ENCODE measurements around the gene TCAIM. TPM values are rescaled to one million over a fixed set of nuclear protein-coding genes. Genes with fewer than 3 reads are reported as not detected.

The TCAIM gene
- total RNA-seq, 1 experiment from 2014 or later: 18.4 TPM

DNA sequence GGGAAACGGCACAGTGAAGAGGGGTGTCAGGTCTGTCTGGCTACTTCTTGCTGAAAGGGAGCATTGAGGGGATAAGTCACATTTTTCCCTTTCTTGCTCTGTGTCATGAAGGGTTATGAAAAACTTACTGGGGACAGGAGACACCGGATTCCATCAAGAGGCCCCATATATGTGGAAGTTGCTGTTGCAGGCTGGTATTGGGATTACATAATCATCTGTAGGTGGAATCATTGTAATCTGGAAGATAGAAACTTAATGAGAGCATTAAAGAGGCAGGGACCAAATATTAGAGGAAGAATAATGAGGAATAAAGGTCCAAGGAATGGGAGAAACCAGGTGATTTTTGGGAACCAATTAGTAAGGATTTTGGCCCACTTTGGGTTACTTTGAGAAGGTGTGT lies 4.2 kb upstream of the TCAIM start (continued):
- TF ChIP-seq CBX3 (IDR thresholded peaks at IDR 0.05; ENCODE audit: low read depth) (no peak), EGR1 (IDR thresholded peaks at IDR 0.05; ENCODE audit: low read depth) (no peak)

- Histone ChIP-seq H4K20me1 (ENCODE audit: insufficient read depth) (no peaks in the 10 kb centered on the region), H3K9me2 (ENCODE audit: insufficient read depth) (no peaks in the 10 kb centered on the region), H3K4me2 (ENCODE audit: low read length) (peak overlapping the region; percentile 86), H3K9ac (ENCODE audit: low read length) (peak overlapping the region; percentile 83), H3K9me3 (ENCODE audit: control insufficient read depth in 1 of 2, insufficient read depth in 1 of 2, low read depth in 1 of 2, low read length in 2 of 2) (no peaks in the 10 kb centered on the region), H3K79me2 (ENCODE audit: insufficient read depth, low read length) (peaks cover 36% of the 10 kb centered on the region), H3K4me3 (replicated peaks in 1 of 2; ENCODE audit: low read depth in 1 of 2, low read length in 2 of 2) (peak overlapping the region; percentile 77 to 80), H3K36me3 (ENCODE audit: control insufficient read depth in 1 of 2, insufficient read depth in 2 of 2, low read length in 2 of 2) (no peaks in the 10 kb centered on the region), H3K27me3 (ENCODE audit: insufficient read depth, low read length) (no peaks in the 10 kb centered on the region; the same call in 1 of the 2 replicates), H2AFZ (ENCODE audit: low read depth, low read length, poor library complexity, severe bottlenecking) (peak overlapping the region; percentile 42), H3K27ac (ENCODE audit: low read depth, low read length) (peak overlapping the region; percentile 84; the same call in 1 of the 2 replicates), H3K4me1 (ENCODE audit: control insufficient read depth in 1 of 2, insufficient read depth in 2 of 2, low read length in 2 of 2) (peaks cover 7 to 21% of the 10 kb centered on the region in 2 experiments; a peak in 3 of 4 replicates)
- DNase-seq (ENCODE audit: low read depth, low spot score) (no peak), ATAC-seq (no peak)
- no peak for TF ChIP-seq CBX3 (IDR thresholded peaks at IDR 0.05; ENCODE audit: low read depth)
- no peak for TF ChIP-seq EZH2phosphoT487 (IDR thresholded peaks at IDR 0.05; ENCODE audit: borderline replicate concordance)
- TF ChIP-seq ELF1 (IDR thresholded peaks at IDR 0.05; ENCODE audit: borderline replicate concordance, low read depth): no peak
- TF ChIP-seq EZH2 (IDR thresholded peaks at IDR 0.05): no peak
- no peak for TF ChIP-seq SRF (IDR thresholded peaks at IDR 0.05; ENCODE audit: low read depth)
- TF ChIP-seq RAD21 (IDR thresholded peaks at IDR 0.05; ENCODE audit: low read depth): peak; percentile 27; the same call in 1 of the 2 replicates
- no peak for TF ChIP-seq REST (IDR thresholded peaks at IDR 0.05; ENCODE audit: low read depth)
- TF ChIP-seq ZNF274 (IDR thresholded peaks at IDR 0.05; ENCODE audit: low read depth, low read length): no peak
- 0 out of 6 replicates have a peak, but pooled peaks of 1 of the 3 experiments have one; percentile 11 for TF ChIP-seq CTCF (IDR thresholded peaks at IDR 0.05 in 2 of 3, conservative IDR thresholded peaks at IDR 0.05 in 1 of 3; ENCODE audit: borderline replicate concordance in 1 of 3, insufficient read depth in 1 of 3, low read depth in 2 of 3, low read length in 2 of 3)
- TF ChIP-seq CEBPB (IDR thresholded peaks at IDR 0.05; ENCODE audit: low read depth): no peak
- no peak for TF ChIP-seq POLR2AphosphoS5 (IDR thresholded peaks at IDR 0.05; ENCODE audit: low read depth, low read length)
- no peak for TF ChIP-seq TCF7L2 (IDR thresholded peaks at IDR 0.05; ENCODE audit: borderline replicate concordance, extremely low read depth, insufficient read depth, insufficient read length)
- no peak for TF ChIP-seq EGR1 (IDR thresholded peaks at IDR 0.05; ENCODE audit: low read depth)
- TF ChIP-seq JUND (IDR thresholded peaks at IDR 0.05): no peak
- POLR2A ChIA-PET: no interaction called here
- RAD21 ChIA-PET (ENCODE audit: low non-redundant PET in 1 of 2, low total read pairs in 2 of 2, uncharacterized antibody in 2 of 2, unreplicated experiment in 2 of 2): no interaction called here
- intact Hi-C loops (cut with micrococcal nuclease): loop anchor here (5.0 kb wide), 1 partner anchor 175 kb away; no protein-coding TSS in a partner anchor
- CTCF ChIA-PET: interaction anchor here (1.1 to 1.2 kb wide), 3 partner anchors 13 to 577 kb away, joined by 3 to 9 read pairs (median 4); no protein-coding TSS in a partner anchor
- no TSS peak for BruUV-seq (replicated peaks)
Measured at GRCh38 chr3:44337248-44337785, 1.2 kb upstream of the TCAIM start.

Data from HCT116 (cell line).